ENCODE results near the gene UCN3. TPM values are rescaled to one million over a fixed set of nuclear protein-coding genes. Genes with fewer than 3 reads are reported as not detected.
A peak's percentile ranks its signal among the peaks of the same experiment; 100 is the strongest.
"Not testable (repeated sequence)": the region's sequence is repeated elsewhere in the genome, so short reads cannot be mapped to it uniquely, and the experiment has no call there.

Gene UCN3
- total RNA-seq, 4 donors from 2014 or later, result 1.4 to 2.6 (median 2.0) TPM; not detected in 1

DNA sequence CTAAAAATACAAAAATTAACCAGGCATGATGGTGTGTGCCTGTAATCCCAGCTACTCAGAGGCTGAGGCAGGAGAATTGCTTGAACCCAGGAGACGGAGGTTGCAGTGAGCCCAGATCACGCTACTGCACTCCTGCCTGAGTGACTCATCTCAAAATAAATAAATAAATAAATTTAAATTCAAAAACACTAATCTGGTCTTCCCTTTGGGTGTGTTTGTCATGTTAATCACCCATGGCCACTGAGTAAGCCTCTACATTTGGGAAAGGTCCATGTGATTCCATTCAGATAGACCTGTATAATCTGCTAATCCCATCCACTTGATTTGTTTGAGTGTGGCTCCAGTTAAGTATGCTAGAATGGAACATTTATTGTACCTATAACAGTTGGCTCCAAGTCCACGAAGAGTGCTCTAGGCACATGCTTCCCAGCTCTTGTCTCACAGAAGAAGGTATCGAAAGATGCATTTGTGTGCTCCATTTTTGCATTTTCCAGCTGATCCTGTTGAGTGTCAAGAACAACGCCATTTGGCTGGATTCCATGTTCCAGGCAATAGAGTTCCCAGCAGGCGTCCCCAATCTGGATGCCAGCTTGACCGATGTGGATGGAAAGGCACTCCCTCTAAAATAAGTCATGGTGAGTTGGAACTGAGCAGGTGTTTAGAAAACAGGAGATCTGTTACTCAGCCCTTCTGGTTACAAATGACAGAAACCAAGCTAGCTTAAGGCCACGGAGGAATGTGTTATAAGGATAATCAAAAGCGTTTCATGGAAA lies 35.9 kb downstream of the UCN3 start:
- Histone ChIP-seq H3K4me3 (no peak overlapping the region), H3K9me3 (no peaks in the 10 kb centered on the region), H3K4me1 (no peaks in the 10 kb centered on the region), H3K27me3 (no peaks in the 10 kb centered on the region), H3K27ac (no peak overlapping the region), H3K36me3 (peaks cover 0 to 6% (median 0%) of the 10 kb centered on the region in 3 donors)
- TF ChIP-seq, protein P1, sequence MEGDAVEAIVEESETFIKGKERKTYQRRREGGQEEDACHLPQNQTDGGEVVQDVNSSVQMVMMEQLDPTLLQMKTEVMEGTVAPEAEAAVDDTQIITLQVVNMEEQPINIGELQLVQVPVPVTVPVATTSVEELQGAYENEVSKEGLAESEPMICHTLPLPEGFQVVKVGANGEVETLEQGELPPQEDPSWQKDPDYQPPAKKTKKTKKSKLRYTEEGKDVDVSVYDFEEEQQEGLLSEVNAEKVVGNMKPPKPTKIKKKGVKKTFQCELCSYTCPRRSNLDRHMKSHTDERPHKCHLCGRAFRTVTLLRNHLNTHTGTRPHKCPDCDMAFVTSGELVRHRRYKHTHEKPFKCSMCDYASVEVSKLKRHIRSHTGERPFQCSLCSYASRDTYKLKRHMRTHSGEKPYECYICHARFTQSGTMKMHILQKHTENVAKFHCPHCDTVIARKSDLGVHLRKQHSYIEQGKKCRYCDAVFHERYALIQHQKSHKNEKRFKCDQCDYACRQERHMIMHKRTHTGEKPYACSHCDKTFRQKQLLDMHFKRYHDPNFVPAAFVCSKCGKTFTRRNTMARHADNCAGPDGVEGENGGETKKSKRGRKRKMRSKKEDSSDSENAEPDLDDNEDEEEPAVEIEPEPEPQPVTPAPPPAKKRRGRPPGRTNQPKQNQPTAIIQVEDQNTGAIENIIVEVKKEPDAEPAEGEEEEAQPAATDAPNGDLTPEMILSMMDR (IDR thresholded peaks at IDR 0.05), result no peak
- TF ChIP-seq POLR2A (IDR thresholded peaks at IDR 0.05), result no peak
- no peak for DNase-seq

DNA sequence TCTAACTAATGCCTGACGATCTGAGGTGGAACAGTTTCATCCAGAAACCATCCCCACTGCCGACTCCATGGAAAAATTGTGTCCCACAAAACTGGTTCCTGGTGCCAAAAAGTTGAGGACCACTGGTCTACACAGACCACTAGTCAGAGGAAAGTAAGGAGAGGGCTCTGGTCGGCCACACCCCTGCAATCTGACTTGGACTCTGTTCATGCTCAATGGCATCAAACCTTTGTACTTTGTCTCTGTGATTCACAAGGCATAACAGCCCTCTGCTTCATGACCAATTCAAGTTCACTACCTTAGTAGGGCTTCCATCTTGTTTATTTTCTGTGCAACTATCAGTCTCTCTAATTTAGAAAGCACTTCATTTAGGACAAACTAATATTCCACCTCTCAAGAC lies 38.0 kb downstream of the UCN3 start:
- Histone ChIP-seq H3K36me3 (peaks cover 0 to 6% (median 0%) of the 10 kb centered on the region in 3 donors), H3K9me3 (no peaks in the 10 kb centered on the region), H3K4me3 (peak overlapping the region in 2 of 4 donors; percentile 48 to 52), H3K4me1 (no peaks in the 10 kb centered on the region), H3K27me3 (no peaks in the 10 kb centered on the region), H3K27ac (peak overlapping the region in 3 of 4 donors; percentile 38 to 82 (median 68))
- TF ChIP-seq, protein P1 (IDR thresholded peaks at IDR 0.05), result no peak
- TF ChIP-seq POLR2A (IDR thresholded peaks at IDR 0.05), result peak; percentile 18 to 20
- peak in 2 of 3 donors; percentile 56 to 76 for DNase-seq

DNA sequence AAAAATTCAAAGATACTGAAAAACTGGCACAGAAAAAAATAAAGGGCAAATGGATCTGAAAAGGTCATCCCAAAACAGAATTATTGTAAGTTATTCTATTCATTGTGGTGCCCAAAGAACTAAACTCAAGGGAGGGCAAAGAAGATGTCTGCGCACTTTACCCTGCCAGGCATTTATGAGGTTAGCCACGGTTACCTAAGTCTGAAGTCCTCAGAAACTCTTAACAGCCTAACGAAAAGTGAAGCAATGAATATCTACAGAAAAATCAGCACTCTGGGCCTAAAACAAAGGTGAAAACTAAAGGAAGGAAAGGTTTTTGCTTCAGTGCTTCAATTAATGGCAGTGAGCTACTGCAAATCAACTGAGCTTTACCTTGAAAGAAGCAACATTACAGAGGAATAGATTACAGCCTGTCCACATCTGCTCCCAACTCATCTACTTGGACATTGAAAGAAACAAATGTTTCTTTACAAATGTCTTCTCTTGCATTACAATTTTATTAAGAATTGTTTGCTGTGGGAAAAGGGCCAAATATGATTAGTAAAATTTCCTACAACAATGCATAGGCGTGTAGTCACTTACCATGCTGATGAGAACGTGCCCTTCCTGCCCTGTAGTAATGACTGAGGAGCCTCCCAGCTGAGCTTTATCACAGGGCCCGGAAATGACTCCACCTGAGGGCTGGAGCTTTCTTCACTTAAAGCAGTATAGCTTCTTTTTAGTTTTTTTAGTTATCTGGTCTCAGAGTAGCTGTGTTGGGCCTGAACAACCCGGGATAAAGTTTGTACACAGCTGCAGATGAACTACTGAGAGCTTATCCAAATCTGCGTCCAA lies 39.7 kb downstream of the UCN3 start, which contains the start of gene TUBAL3:
Gene TUBAL3, minus strand, starts transcription at position 621 of the 834 bp plus-strand sequence. Its CDS starts 36 bp downstream, at position 585.
- peak in 2 of 3 donors; percentile 57 to 83 for DNase-seq
- Histone ChIP-seq H3K27me3 (no peaks in the 10 kb centered on the region), H3K36me3 (peaks cover 0 to 6% (median 0%) of the 10 kb centered on the region in 3 donors), H3K27ac (peak within 1 kb of the TSS in 3 of 4 donors; percentile 54 to 82 (median 68)), H3K4me3 (peak within 1 kb of the TSS in 3 of 4 donors; percentile 10 to 52 (median 48)), H3K9me3 (no peaks in the 10 kb centered on the region), H3K4me1 (no peaks in the 10 kb centered on the region)
- TF ChIP-seq, protein P1 (IDR thresholded peaks at IDR 0.05), result no peak
- peak; percentile 73 to 87 for TF ChIP-seq POLR2A (IDR thresholded peaks at IDR 0.05)

DNA sequence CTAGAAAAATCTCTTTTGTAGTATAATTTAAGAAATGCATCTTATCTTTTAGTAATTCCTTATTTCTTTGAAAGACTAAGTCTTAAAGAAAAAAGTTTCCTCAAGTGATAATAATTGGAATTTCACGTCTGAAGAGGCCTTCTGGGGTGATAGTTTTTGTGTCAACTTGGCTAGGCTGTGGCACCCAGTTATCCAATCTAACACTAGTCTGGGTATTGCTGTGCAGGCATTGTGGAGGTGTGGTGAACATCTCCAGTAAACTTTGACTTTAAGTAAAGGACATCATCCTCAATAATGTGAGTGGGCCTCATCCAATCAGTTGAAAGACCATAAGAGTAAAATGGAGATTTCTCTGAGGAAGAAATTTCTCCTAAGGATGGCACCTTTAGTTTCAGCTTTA lies 42.2 kb downstream of the UCN3 start:
- no peaks in the 10 kb centered on the region for H3K9me3 ChIP-seq
- no peaks in the 10 kb centered on the region for H3K4me1 ChIP-seq
- no peaks in the 10 kb centered on the region for H3K36me3 ChIP-seq
- H3K4me3 ChIP-seq, result no peak overlapping the region
- TF ChIP-seq, protein P1 (IDR thresholded peaks at IDR 0.05), result no peak
- no peak for TF ChIP-seq POLR2A (IDR thresholded peaks at IDR 0.05)
- no peak for DNase-seq
- no peaks in the 10 kb centered on the region for H3K27me3 ChIP-seq
- peak overlapping the region in 1 of 4 donors; percentile 20 for H3K27ac ChIP-seq

DNA sequence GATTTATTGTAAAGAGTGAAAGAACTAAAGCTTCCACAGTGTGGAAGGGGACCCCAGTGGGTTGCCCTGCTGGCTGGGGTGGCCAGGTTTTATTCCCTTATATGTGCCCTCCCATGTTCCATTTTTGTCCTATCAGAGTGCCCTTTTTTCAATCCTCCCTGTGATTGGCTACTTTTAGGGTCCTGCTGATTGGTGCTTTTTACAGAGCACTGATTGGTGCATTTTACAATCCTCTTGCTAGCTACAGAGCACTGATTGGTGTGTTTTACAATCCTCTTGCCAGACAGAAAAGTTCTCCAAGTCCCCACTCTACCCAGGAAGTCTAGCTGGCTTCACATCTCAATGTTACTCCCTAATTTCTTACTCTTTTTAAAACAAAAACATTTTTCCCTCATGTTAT lies 46.0 kb downstream of the UCN3 start:
- not testable (repeated sequence) for H3K36me3 ChIP-seq, H3K27ac ChIP-seq, H3K4me1 ChIP-seq, H3K27me3 ChIP-seq, DNase-seq, H3K9me3 ChIP-seq, H3K4me3 ChIP-seq

DNA sequence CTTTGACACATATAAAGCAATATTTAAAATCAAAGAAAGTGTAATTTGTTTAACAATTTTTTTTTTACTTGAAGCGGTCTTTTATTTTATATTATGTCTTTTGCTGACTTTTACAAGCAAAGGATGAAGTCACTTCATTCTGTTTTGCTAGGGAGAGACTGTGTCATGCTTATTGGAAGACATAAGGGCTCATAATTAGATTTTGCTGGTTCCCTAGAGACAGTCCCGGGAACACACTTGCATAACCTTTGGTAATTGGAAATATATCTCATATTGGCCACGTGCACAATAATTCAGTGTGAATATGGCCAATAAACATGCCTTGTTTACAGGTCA lies 47.1 kb downstream of the UCN3 start:
- TF ChIP-seq POLR2A (IDR thresholded peaks at IDR 0.05), result no peak
- TF ChIP-seq, protein P1 (IDR thresholded peaks at IDR 0.05), result no peak
- H3K4me3 ChIP-seq, result peak overlapping the region; percentile 56 to 89 (median 68)
- no peaks in the 10 kb centered on the region for H3K27me3 ChIP-seq
- H3K36me3 ChIP-seq, result no peaks in the 10 kb centered on the region
- H3K4me1 ChIP-seq, result no peaks in the 10 kb centered on the region
- no peaks in the 10 kb centered on the region for H3K9me3 ChIP-seq
- DNase-seq, result no peak
- H3K27ac ChIP-seq, result peak overlapping the region in 1 of 4 donors; percentile 54
